ENCODE results near the gene TOP3B. TPM values are rescaled to one million over a fixed set of nuclear protein-coding genes. Genes with fewer than 3 reads are reported as not detected.
A peak's percentile ranks its signal among the peaks of the same experiment; 100 is the strongest.

Gene TOP3B, protein sequence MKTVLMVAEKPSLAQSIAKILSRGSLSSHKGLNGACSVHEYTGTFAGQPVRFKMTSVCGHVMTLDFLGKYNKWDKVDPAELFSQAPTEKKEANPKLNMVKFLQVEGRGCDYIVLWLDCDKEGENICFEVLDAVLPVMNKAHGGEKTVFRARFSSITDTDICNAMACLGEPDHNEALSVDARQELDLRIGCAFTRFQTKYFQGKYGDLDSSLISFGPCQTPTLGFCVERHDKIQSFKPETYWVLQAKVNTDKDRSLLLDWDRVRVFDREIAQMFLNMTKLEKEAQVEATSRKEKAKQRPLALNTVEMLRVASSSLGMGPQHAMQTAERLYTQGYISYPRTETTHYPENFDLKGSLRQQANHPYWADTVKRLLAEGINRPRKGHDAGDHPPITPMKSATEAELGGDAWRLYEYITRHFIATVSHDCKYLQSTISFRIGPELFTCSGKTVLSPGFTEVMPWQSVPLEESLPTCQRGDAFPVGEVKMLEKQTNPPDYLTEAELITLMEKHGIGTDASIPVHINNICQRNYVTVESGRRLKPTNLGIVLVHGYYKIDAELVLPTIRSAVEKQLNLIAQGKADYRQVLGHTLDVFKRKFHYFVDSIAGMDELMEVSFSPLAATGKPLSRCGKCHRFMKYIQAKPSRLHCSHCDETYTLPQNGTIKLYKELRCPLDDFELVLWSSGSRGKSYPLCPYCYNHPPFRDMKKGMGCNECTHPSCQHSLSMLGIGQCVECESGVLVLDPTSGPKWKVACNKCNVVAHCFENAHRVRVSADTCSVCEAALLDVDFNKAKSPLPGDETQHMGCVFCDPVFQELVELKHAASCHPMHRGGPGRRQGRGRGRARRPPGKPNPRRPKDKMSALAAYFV
- total RNA-seq (17.4 TPM), polyA plus RNA-seq (18.4 TPM)
- long read RNA-seq, donor 1 = 0 reads
- long read RNA-seq, donor 2, partial matches to known transcripts = 9 of 11 reads
- long read RNA-seq, donor 2, other reads (novel, unspliced or antisense) = 0 of 11 reads
- long read RNA-seq, donor 3, full-length matches to known transcripts = 4 of 4 reads
- long read RNA-seq, donor 3, partial matches to known transcripts = 0 of 4 reads
- long read RNA-seq, donor 3, other reads (novel, unspliced or antisense) = 0 of 4 reads
- long read RNA-seq, donor 4 = 0 reads
- long read RNA-seq, donor 5, partial matches to known transcripts = 0 of 1 reads
- long read RNA-seq, donor 5, other reads (novel, unspliced or antisense) = 0 of 1 reads
- long read RNA-seq, donor 6, partial matches to known transcripts = 9 of 9 reads
- long read RNA-seq, donor 6, other reads (novel, unspliced or antisense) = 0 of 9 reads
- long read RNA-seq, donor 7, partial matches to known transcripts = 0 of 1 reads
- long read RNA-seq, donor 7, other reads (novel, unspliced or antisense) = 0 of 1 reads
- long read RNA-seq, donor 8, partial matches to known transcripts = 0 of 1 reads
- long read RNA-seq, donor 8, other reads (novel, unspliced or antisense) = 0 of 1 reads
- long read RNA-seq, donor 9, partial matches to known transcripts = 5 of 6 reads
- long read RNA-seq, donor 9, other reads (novel, unspliced or antisense) = 0 of 6 reads
- long read RNA-seq, donor 10, partial matches to known transcripts = 0 of 2 reads
- long read RNA-seq, donor 10, other reads (novel, unspliced or antisense) = 0 of 2 reads

DNA sequence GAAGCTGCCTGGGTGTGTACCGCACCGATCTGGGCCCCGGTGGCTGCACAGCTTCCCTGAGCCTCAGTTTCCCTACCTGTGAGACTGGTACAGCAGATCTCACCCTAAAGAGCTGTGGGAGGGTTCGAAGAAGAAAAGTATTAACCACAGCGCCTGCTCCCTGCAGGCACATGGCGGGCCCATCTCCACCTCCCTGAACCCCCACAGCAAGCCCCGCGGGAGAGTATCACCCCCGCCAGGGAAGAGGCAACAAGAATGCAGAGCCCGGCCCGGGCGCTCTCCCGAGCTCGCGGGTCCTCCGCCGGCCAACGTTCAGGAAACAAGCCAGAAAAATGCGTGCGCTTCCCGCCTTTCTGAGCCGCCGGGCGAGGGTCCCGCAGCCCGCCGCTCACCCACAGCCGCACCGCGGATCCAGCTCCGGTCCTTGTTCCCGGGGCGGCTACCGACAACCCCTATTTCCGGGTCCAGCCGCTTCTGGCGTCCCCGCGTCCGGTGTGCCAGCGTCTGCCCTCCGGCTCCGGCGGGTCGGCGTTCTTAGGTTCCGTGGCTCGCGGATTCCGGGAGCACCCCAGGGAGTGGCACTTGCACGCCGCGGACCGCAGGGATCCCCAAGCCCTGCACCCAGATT is at the start of gene TOP3B:
Gene TOP3B, minus strand, starts transcription at position 450 of the 628 bp plus-strand sequence. CDS start 7,078 bp downstream, outside the sequence.
- under 1% methylated on average over 54 of the region's 54 CpGs for WGBS

DNA sequence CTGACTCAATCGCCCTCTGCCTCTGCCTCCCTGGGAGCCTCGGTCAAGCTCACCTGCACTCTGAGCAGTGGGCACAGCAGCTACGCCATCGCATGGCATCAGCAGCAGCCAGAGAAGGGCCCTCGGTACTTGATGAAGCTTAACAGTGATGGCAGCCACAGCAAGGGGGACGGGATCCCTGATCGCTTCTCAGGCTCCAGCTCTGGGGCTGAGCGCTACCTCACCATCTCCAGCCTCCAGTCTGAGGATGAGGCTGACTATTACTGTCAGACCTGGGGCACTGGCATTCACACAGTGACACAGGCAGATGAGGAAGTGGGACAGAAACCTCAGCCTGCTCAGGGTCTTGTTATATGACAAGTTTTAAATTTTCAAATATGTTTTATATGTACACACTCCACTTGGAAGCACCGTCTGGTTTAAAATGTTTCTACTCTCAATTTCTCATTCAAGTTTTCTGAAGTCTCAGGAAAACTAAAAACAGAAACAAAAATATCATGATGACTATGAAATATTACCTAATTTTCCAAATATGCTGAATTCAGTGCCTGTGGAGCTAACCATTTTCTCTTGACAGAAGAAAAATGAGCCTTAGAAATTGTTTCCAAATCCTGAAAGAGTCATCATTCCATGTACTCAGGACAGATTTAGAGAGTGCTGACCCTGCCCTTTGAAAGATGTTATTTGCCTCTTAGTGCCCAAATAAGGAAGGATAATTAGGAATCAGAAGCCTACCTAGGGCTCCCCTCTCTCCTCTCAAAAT is 48.8 kb upstream of the TOP3B start:
- Histone ChIP-seq H3K27ac (ENCODE audit: low read depth in 1 of 2, low read length in 1 of 2) (no peak overlapping the region), H3K27me3 (ENCODE audit: control insufficient read depth in 2 of 2, insufficient read depth in 1 of 2, low read length in 1 of 2) (no peaks in the 10 kb centered on the region), H3K36me3 (ENCODE audit: control insufficient read depth in 2 of 2, insufficient read depth in 2 of 2, low read length in 1 of 2) (no peaks in the 10 kb centered on the region), H3K9me3 (ENCODE audit: control insufficient read depth in 2 of 2, insufficient read depth in 1 of 2, low read length in 1 of 2) (no peaks in the 10 kb centered on the region), H3K4me3 (ENCODE audit: low read length in 2 of 2) (no peak overlapping the region), H3K4me1 (ENCODE audit: control insufficient read depth in 2 of 2, insufficient read depth in 2 of 2, low read length in 2 of 2) (no peaks in the 10 kb centered on the region)
- no peak for DNase-seq (ENCODE audit: low read depth in 6 of 9, low spot score in 9 of 9)
- WGBS = 82% methylated on average over 9 of the region's 9 CpGs

More for the DNA sequence above, at the start of gene TOP3B:
- Histone ChIP-seq H3K9me3 (ENCODE audit: control insufficient read depth in 2 of 2, insufficient read depth in 1 of 2, low read length in 1 of 2) (no peaks in the 10 kb centered on the region), H3K4me1 (ENCODE audit: control insufficient read depth in 2 of 2, insufficient read depth in 2 of 2, low read length in 2 of 2) (peaks cover 7 to 8% of the 10 kb centered on the region in 2 donors), H3K27me3 (ENCODE audit: control insufficient read depth in 2 of 2, insufficient read depth in 1 of 2, low read length in 1 of 2) (no peaks in the 10 kb centered on the region), H3K4me3 (ENCODE audit: low read length in 2 of 2) (peak within 1 kb of the TSS; percentile 96 to 99), H3K27ac (ENCODE audit: low read depth in 1 of 2, low read length in 1 of 2) (peak within 1 kb of the TSS; percentile 74 to 76), H3K36me3 (ENCODE audit: control insufficient read depth in 2 of 2, insufficient read depth in 2 of 2, low read length in 1 of 2) (peaks cover 0 to 4% of the 10 kb centered on the region in 2 donors)
- DNase-seq (ENCODE audit: low read depth in 6 of 9, low spot score in 9 of 9) = peak; percentile 33 to 85 (median 60)

DNA sequence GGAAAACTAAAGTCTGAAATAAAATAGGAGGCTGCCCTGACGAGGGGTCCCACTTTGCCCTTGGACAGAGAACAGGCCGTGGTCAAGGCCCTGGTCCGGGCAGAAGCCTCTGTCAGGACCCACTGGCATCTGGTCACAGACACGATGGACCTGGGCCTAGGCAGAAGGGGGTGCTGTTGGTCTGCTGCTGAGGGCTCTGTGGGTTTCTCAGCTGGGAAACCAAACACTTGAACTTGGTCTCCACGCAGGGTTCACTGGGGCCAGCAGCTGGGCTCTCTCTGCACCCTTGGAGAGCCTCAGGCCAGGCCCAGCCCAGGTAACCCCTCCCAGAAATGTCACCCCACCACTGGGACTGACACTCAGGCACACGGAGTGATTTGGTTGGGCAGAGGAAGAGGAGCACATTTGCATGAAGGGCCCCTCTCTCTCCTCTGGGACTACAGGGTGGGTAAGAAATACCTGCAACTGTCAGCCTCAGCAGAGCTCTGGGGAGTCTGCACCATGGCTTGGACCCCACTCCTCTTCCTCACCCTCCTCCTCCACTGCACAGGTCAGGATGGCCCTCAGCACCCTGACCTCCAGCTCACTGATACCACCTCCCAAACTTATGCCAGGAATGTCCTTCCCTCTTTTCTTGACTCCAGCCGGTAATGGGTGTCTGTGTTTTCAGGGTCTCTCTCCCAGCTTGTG is 48.1 kb upstream of the TOP3B start:
- Histone ChIP-seq H3K4me1 (ENCODE audit: control insufficient read depth in 2 of 2, insufficient read depth in 2 of 2, low read length in 2 of 2) (peaks cover 0 to 2% of the 10 kb centered on the region in 2 donors), H3K4me3 (ENCODE audit: low read length in 2 of 2) (no peak overlapping the region), H3K27ac (ENCODE audit: low read depth in 1 of 2, low read length in 1 of 2) (no peak overlapping the region), H3K27me3 (ENCODE audit: control insufficient read depth in 2 of 2, insufficient read depth in 1 of 2, low read length in 1 of 2) (no peaks in the 10 kb centered on the region), H3K36me3 (ENCODE audit: control insufficient read depth in 2 of 2, insufficient read depth in 2 of 2, low read length in 1 of 2) (no peaks in the 10 kb centered on the region), H3K9me3 (ENCODE audit: control insufficient read depth in 2 of 2, insufficient read depth in 1 of 2, low read length in 1 of 2) (no peaks in the 10 kb centered on the region)
- WGBS = 82% methylated on average over 7 of the region's 7 CpGs
- DNase-seq (ENCODE audit: low read depth in 6 of 9, low spot score in 9 of 9) = no peak

DNA sequence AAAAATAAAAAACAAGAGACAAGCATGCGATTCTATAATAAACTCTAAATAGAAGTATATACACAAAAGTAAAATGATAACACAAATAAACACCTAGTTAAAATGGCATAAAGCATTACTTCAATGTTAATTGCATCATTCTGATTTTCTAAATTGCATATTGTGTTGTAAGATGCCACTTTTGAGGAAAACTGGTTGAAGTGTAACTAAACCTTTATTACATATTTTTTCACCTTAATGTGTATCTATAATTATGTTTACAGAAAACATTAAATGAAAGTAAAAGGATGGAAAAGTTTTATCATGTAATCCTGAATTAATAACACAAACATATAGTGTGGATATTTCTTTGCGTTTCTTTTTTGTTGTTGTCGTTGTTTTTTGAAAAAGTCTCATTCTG is 45.4 kb upstream of the TOP3B start:
- Histone ChIP-seq H3K27ac (ENCODE audit: low read depth in 1 of 2, low read length in 1 of 2) (no peak overlapping the region), H3K27me3 (ENCODE audit: control insufficient read depth in 2 of 2, insufficient read depth in 1 of 2, low read length in 1 of 2) (no peaks in the 10 kb centered on the region), H3K36me3 (ENCODE audit: control insufficient read depth in 2 of 2, insufficient read depth in 2 of 2, low read length in 1 of 2) (no peaks in the 10 kb centered on the region), H3K4me1 (ENCODE audit: control insufficient read depth in 2 of 2, insufficient read depth in 2 of 2, low read length in 2 of 2) (peaks cover 0 to 7% of the 10 kb centered on the region in 2 donors), H3K9me3 (ENCODE audit: control insufficient read depth in 2 of 2, insufficient read depth in 1 of 2, low read length in 1 of 2) (no peaks in the 10 kb centered on the region), H3K4me3 (ENCODE audit: low read length in 2 of 2) (no peak overlapping the region)
- WGBS = 98% methylated on average over 3 of the region's 3 CpGs
- no peak for DNase-seq (ENCODE audit: low read depth in 6 of 9, low spot score in 9 of 9)

DNA sequence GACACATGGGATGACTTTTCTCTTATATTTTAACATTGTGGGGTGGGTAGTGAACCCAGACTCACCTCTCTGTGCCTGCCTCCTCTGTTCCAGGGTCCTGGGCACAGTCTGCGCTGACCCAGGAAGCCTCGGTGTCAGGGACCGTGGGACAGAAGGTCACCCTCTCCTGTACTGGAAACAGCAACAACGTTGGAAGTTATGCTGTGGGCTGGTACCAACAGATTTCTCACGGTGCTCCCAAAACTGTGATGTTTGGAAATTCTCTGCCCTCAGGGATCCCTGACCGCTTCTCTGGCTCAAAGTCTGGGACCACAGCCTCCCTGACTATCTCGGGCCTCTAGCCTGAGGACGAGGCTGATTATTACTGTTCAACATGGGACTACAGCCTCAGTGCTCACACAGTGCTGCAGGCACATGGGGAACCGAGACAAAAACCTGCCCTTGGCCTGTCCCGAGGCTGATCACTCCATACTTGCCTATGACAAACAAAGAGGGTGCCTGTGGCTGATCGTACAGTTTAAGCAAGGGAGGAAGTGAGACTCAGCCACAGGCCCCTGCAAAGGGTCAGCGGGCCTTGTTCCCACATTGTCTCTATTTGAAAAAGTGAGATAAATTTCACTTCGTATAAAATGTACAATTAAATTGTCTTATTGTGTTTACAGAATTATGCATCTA is 43.7 kb upstream of the TOP3B start:
- Histone ChIP-seq H3K36me3 (ENCODE audit: control insufficient read depth in 2 of 2, insufficient read depth in 2 of 2, low read length in 1 of 2) (no peaks in the 10 kb centered on the region), H3K9me3 (ENCODE audit: control insufficient read depth in 2 of 2, insufficient read depth in 1 of 2, low read length in 1 of 2) (no peaks in the 10 kb centered on the region), H3K4me3 (ENCODE audit: low read length in 2 of 2) (no peak overlapping the region), H3K27ac (ENCODE audit: low read depth in 1 of 2, low read length in 1 of 2) (no peak overlapping the region), H3K4me1 (ENCODE audit: control insufficient read depth in 2 of 2, insufficient read depth in 2 of 2, low read length in 2 of 2) (peaks cover 0 to 7% of the 10 kb centered on the region in 2 donors), H3K27me3 (ENCODE audit: control insufficient read depth in 2 of 2, insufficient read depth in 1 of 2, low read length in 1 of 2) (no peaks in the 10 kb centered on the region)
- DNase-seq (ENCODE audit: low read depth in 6 of 9, low spot score in 9 of 9) = no peak
- 95% methylated on average over 13 of the region's 13 CpGs for WGBS

DNA sequence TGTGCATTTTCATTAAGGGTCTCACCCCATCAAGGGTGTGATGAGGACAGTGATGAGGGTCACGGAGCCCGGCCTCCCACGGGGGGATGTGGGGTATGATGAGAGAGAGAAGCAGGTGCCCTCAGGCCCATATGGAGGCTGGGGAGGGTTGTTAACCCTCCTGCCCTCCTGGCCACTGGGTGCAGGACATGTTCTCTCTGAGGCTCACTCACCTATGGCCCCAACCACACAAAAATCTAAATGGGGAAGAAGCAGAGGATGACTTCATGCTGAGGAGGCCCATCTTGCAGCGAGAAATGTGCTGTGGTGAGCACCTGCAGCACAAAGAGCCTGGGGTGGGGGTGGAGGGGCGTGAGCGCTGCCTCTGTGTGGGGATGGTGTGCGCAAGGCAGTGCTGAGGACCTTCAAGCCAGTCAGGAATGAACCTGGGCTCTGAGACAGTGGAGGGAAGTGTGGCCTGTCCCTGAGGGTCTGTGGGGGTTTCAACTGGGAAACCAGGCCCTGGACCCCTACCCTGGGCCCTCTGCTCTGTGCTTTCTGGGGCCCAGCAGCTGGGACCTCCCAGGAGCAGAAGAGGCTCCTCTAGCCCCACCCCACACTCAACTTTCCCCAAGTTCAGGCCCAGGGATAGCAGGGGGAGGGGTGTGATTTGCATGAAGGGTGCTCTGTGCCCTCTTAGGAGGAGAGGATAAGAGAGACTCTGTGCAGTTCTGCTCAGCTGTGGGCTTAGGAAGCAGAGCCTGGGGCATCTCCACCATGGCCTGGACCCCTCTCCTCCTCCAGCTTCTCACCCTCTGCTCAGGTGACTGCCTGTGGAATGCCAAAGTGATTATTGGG is 43.0 kb upstream of the TOP3B start:
- no peak overlapping the region for H3K4me3 ChIP-seq (ENCODE audit: low read length in 2 of 2)
- H3K27ac ChIP-seq (ENCODE audit: low read depth in 1 of 2, low read length in 1 of 2) = no peak overlapping the region
- H3K36me3 ChIP-seq (ENCODE audit: control insufficient read depth in 2 of 2, insufficient read depth in 2 of 2, low read length in 1 of 2) = no peaks in the 10 kb centered on the region
- peaks cover 0 to 7% of the 10 kb centered on the region in 2 donors for H3K4me1 ChIP-seq (ENCODE audit: control insufficient read depth in 2 of 2, insufficient read depth in 2 of 2, low read length in 2 of 2)
- peak in 1 of 9 donors; percentile 23 for DNase-seq (ENCODE audit: low read depth in 6 of 9, low spot score in 9 of 9)
- no peaks in the 10 kb centered on the region for H3K9me3 ChIP-seq (ENCODE audit: control insufficient read depth in 2 of 2, insufficient read depth in 1 of 2, low read length in 1 of 2)
- WGBS = 69% methylated on average over 7 of the region's 7 CpGs
- no peaks in the 10 kb centered on the region for H3K27me3 ChIP-seq (ENCODE audit: control insufficient read depth in 2 of 2, insufficient read depth in 1 of 2, low read length in 1 of 2)
